Anterior cingulate cortex (tissue), 58 donors: ENCODE data around the gene COQ8A.

Experiments
- DNase-seq, 58 donors: peaks; one replicate each; lab custom pipeline; 2025; lab: John Stamatoyannopoulos, UW

COQ8A gene

GRCh38 chr1:226967665-226968064 is 27.6 kb downstream of the COQ8A start:
- peak in 16 of 58 donors; percentile 23 to 77 (median 39) for DNase-seq

GRCh38 chr1:226971765-226972164 is 31.7 kb downstream of the COQ8A start:
- DNase-seq, result no peak

GRCh38 chr1:226972931-226973330 is 32.8 kb downstream of the COQ8A start:
- no peak for DNase-seq

- DNase-seq, result peak in 1 of 58 donors; percentile 14
Observed at GRCh38 chr1:226973371-226973897, 33.3 kb downstream of the COQ8A start.

GRCh38 chr1:226973898-226974543 is 33.9 kb downstream of the COQ8A start:
- DNase-seq, result peak in 1 of 58 donors; percentile 33

GRCh38 chr1:226974544-226975258 is 34.6 kb downstream of the COQ8A start:
- no peak for DNase-seq

GRCh38 chr1:226975259-226976250 is 35.5 kb downstream of the COQ8A start:
- peak in 41 of 58 donors; percentile 22 to 88 (median 61) for DNase-seq

GRCh38 chr1:226976276-226976977 is 36.3 kb downstream of the COQ8A start:
- DNase-seq, result no peak

GRCh38 chr1:226976978-226977642 is 37.0 kb downstream of the COQ8A start:
- DNase-seq, result no peak

- no peak for DNase-seq
Observed at GRCh38 chr1:226977643-226978431, 37.7 kb downstream of the COQ8A start.

GRCh38 chr1:226978432-226979114 is 38.5 kb downstream of the COQ8A start:
- no peak for DNase-seq

GRCh38 chr1:226979115-226979516 is 39.0 kb downstream of the COQ8A start:
- no peak for DNase-seq

GRCh38 chr1:226979517-226980121 is 39.5 kb downstream of the COQ8A start:
- peak in 8 of 58 donors; percentile 26 to 71 (median 49) for DNase-seq

- DNase-seq, result no peak
Observed at GRCh38 chr1:226980122-226980560, 40.0 kb downstream of the COQ8A start.

GRCh38 chr1:226980565-226981385 is 40.7 kb downstream of the COQ8A start:
- peak in 1 of 58 donors; percentile 51 for DNase-seq

- no peak for DNase-seq
Observed at GRCh38 chr1:226981386-226981817, 41.3 kb downstream of the COQ8A start.
